OCI-LY7 (cell line): ENCODE results near the gene PLD2. TPM values are rescaled to one million over a fixed set of nuclear protein-coding genes. Genes with fewer than 3 reads are reported as not detected.

Experiments
- BruUV-seq: library from RNA; stranded (reverse); fragments of 400-500 nt; replicated peaks from 2 replicates; lab custom pipeline; 2021; lab: Mats Ljungman, UMichigan
- CTCF ChIA-PET: fragments of 300-600 bp; sonication (Branson Sonifier 250); formaldehyde crosslinking; loops from one replicate; lab custom pipeline; 2022; ENCODE audit warnings: antibody characterized with exemption; ENCODE audit not compliant: unreplicated experiment; lab: Charles Lee
- POLR2A ChIA-PET: fragments of 300-600 bp; sonication (Branson Sonifier 250); formaldehyde crosslinking; loops from one replicate; lab custom pipeline; 2022; ENCODE audit warnings: antibody characterized with exemption; lab: Charles Lee
- DNase-seq: peaks from one replicate; pipeline ENCODE4 v3.0.0-alpha.2; 2015; ENCODE audit warnings: low spot score
- H2AFZ ChIP-seq: fragments of 200-600 bp; sonication (generic), shearing (Covaris generic); 2 replicates; pipeline ENCODE4 v1.6.1; 2014; ENCODE audit warnings: mild to moderate bottlenecking, antibody characterized with exemption, low read length, moderate library complexity
- H3K27ac ChIP-seq: fragments of 200-600 bp; sonication (generic); 2 replicates; pipeline ENCODE4 v1.5.1; 2014; ENCODE audit warnings: mixed run types, low read depth, mild to moderate bottlenecking, moderate library complexity, low read length, inconsistent platforms; ENCODE audit not compliant: poor library complexity, severe bottlenecking
- H3K36me3 ChIP-seq: fragments of 200-600 bp; sonication (generic); 2 replicates; pipeline ENCODE4 v1.6.1; 2014; ENCODE audit warnings: mild to moderate bottlenecking, antibody characterized with exemption, low read length, moderate library complexity, mixed read lengths; ENCODE audit not compliant: insufficient read depth
- H3K4me1 ChIP-seq: fragments of 200-600 bp; sonication (generic); 2 replicates; pipeline ENCODE4 v1.5.1; 2014; ENCODE audit warnings: mild to moderate bottlenecking, low read length; ENCODE audit not compliant: insufficient read depth, poor library complexity, severe bottlenecking
- H3K4me2 ChIP-seq: fragments of 200-600 bp; sonication (generic); 2 replicates; pipeline ENCODE4 v1.6.1; 2014; ENCODE audit warnings: mild to moderate bottlenecking, low read length
- H3K4me3 ChIP-seq: fragments of 200-600 bp; sonication (generic); 2 replicates; pipeline ENCODE4 v1.5.1; 2014; ENCODE audit warnings: mild to moderate bottlenecking, low read depth, low read length; ENCODE audit not compliant: poor library complexity, severe bottlenecking
- H3K79me2 ChIP-seq: fragments of 200-600 bp; sonication (generic); 2 replicates; pipeline ENCODE4 v1.6.1; 2016; ENCODE audit warnings: low read depth, mild to moderate bottlenecking, low read length, moderate library complexity, mixed read lengths; ENCODE audit not compliant: insufficient read depth
- H3K9me2 ChIP-seq: fragments of 200-600 bp; sonication (generic); 2 replicates; pipeline ENCODE4 v1.6.1; 2016; ENCODE audit warnings: mild to moderate bottlenecking, low read length, mixed read lengths; ENCODE audit not compliant: insufficient read depth
- H3K9me3 ChIP-seq: fragments of 200-600 bp; sonication (generic); 2 replicates; pipeline ENCODE4 v1.6.1; 2014; ENCODE audit warnings: mild to moderate bottlenecking, mixed run types, low read length, mixed read lengths
- H4K20me1 ChIP-seq: fragments of 200-600 bp; sonication (generic); 2 replicates; pipeline ENCODE4 v1.6.1; 2014; ENCODE audit warnings: mild to moderate bottlenecking, antibody characterized with exemption, low read length, moderate library complexity, mixed read lengths; ENCODE audit not compliant: insufficient read depth
- CTCF ChIP-seq: fragments of 200-600 bp; sonication (generic); conservative IDR thresholded peaks from 2 replicates; pipeline ENCODE4 v1.5.1; 2014; ENCODE audit warnings: mild to moderate bottlenecking, antibody characterized with exemption, low read length, moderate library complexity, mixed read lengths
- EZH2phosphoT487 ChIP-seq: fragments of 200-600 bp; sonication (generic); IDR thresholded peaks from 2 replicates; pipeline ENCODE4 v1.6.1; 2018; ENCODE audit warnings: low read depth, borderline replicate concordance, mild to moderate bottlenecking, mixed run types, antibody characterized with exemption, low read length, moderate library complexity, mixed read lengths
- intact Hi-C: fragments of 100-400 bp; cut with micrococcal nuclease; formaldehyde crosslinking; loops from one replicate; pipeline ENCODE4 v1.10.0; 2022; ENCODE audit not compliant: unreplicated experiment
- total RNA-seq, 2 experiments: library from RNA; depleted of rRNA in 1 of 2; stranded (reverse); fragments of >200 nt in 1 of 2; shearing (Covaris generic) in 1 of 2; gene quantifications; 2 replicates each; pipeline ENCODE4 v1.2.3, GENCODE V29; 2014 to 2022

The PLD2 gene
- total RNA-seq, 2 experiments from 2014 or later, result 10.2 to 13.5 TPM

GRCh38 chr17:4851084-4851483, 44.1 kb downstream of the PLD2 start:
- H3K4me3 ChIP-seq, result no peak overlapping the region
- H2AFZ ChIP-seq, result no peak overlapping the region
- intact Hi-C loops, result no loop called here
- H3K79me2 ChIP-seq, result no peaks in the 10 kb centered on the region
- no peak overlapping the region for H3K4me2 ChIP-seq
- H3K4me1 ChIP-seq, result no peaks in the 10 kb centered on the region
- no peaks in the 10 kb centered on the region for H3K9me3 ChIP-seq
- 0 out of 2 replicates have a peak, but pooled peaks cover 5% of the 10 kb centered on the region for H4K20me1 ChIP-seq
- ChIA-PET POLR2A (interaction anchor here (0.5 kb wide), 1 partner anchor 61 kb away, joined by 3 read pairs; no protein-coding TSS in a partner anchor), CTCF (no interaction called here)
- no TSS peak for BruUV-seq
- DNase-seq, result no peak
- peaks cover 11% of the 10 kb centered on the region for H3K36me3 ChIP-seq
- H3K27ac ChIP-seq, result no peak overlapping the region
- no peak for TF ChIP-seq EZH2phosphoT487
- no peak for TF ChIP-seq CTCF
- H3K9me2 ChIP-seq, result no peaks in the 10 kb centered on the region

- POLR2A ChIA-PET, result no interaction called here
- TF ChIP-seq CTCF (no peak), EZH2phosphoT487 (no peak)
- peaks cover under 1% of the 10 kb centered on the region for H3K4me1 ChIP-seq
- no peak for DNase-seq
- CTCF ChIA-PET, result no interaction called here
- H3K9me3 ChIP-seq, result no peaks in the 10 kb centered on the region
- no TSS peak for BruUV-seq
- no peak overlapping the region for H3K4me2 ChIP-seq
- 0 out of 2 replicates have a peak, but pooled peaks cover 5% of the 10 kb centered on the region for H4K20me1 ChIP-seq
- intact Hi-C loops, result no loop called here
- H3K4me3 ChIP-seq, result no peak overlapping the region
- H2AFZ ChIP-seq, result no peak overlapping the region
- peaks cover 6% of the 10 kb centered on the region for H3K36me3 ChIP-seq
- H3K27ac ChIP-seq, result no peak overlapping the region
- H3K9me2 ChIP-seq, result no peaks in the 10 kb centered on the region
- H3K79me2 ChIP-seq, result no peaks in the 10 kb centered on the region
Observed at GRCh38 chr17:4852567-4853207, 45.7 kb downstream of the PLD2 start.

GRCh38 chr17:4853208-4853671, 46.3 kb downstream of the PLD2 start:
- intact Hi-C loops, result no loop called here
- TF ChIP-seq EZH2phosphoT487, result no peak
- no peak for TF ChIP-seq CTCF
- H3K9me3 ChIP-seq, result no peaks in the 10 kb centered on the region
- H3K27ac ChIP-seq, result no peak overlapping the region
- no peak overlapping the region for H2AFZ ChIP-seq
- no peak overlapping the region for H3K4me3 ChIP-seq
- no TSS peak for BruUV-seq
- H3K79me2 ChIP-seq, result no peaks in the 10 kb centered on the region
- peaks cover 3% of the 10 kb centered on the region for H3K4me1 ChIP-seq
- DNase-seq, result no peak
- ChIA-PET POLR2A (no interaction called here), CTCF (no interaction called here)
- no peak overlapping the region for H3K4me2 ChIP-seq
- H3K36me3 ChIP-seq, result peaks cover 6% of the 10 kb centered on the region
- 0 out of 2 replicates have a peak, but pooled peaks cover 5% of the 10 kb centered on the region for H4K20me1 ChIP-seq
- no peaks in the 10 kb centered on the region for H3K9me2 ChIP-seq
